ENCODE data around the gene MED15.

- TF ChIP-seq POLR2A (IDR thresholded peaks at IDR 0.05) (no peak), CTCF (IDR thresholded peaks at IDR 0.05) (no peak)
These were observed 76.8 kb downstream of the MED15 start for GRCh38 chr22:20584029-20584871.

Data from uterus (tissue), 2 donors.